ENCODE measurements around the gene NUTM2E.
"Not testable (repeated sequence)": the region's sequence is repeated elsewhere in the genome, so short reads cannot be mapped to it uniquely, and the experiment has no call there.

Gene NUTM2E

GRCh38 chr10:79826496-79827215 is at the start of gene NUTM2E:
Gene NUTM2E (plus strand): TSS chr10:79826739. CDS start chr10:79841741, 15,002 bp downstream.
- DNase-seq (ENCODE audit: low read depth), result peak; percentile 69

- DNase-seq (ENCODE audit: low read depth), result not testable (repeated sequence)
These were observed 48.5 kb upstream of the NUTM2E start for GRCh38 chr10:79777997-79778396.

- DNase-seq (ENCODE audit: low read depth), result peak; percentile 7
These were observed 47.1 kb upstream of the NUTM2E start for GRCh38 chr10:79779310-79779938.

- DNase-seq (ENCODE audit: low read depth), result not testable (repeated sequence)
These were observed 46.5 kb upstream of the NUTM2E start for GRCh38 chr10:79779992-79780391.

- not testable (repeated sequence) for DNase-seq (ENCODE audit: low read depth)
These were observed 45.0 kb upstream of the NUTM2E start for GRCh38 chr10:79781584-79781983.

- DNase-seq (ENCODE audit: low read depth), result not testable (repeated sequence)
These were observed 39.0 kb upstream of the NUTM2E start for GRCh38 chr10:79787455-79787952.

- not testable (repeated sequence) for DNase-seq (ENCODE audit: low read depth)
These were observed 37.2 kb upstream of the NUTM2E start for GRCh38 chr10:79789351-79789750.

- not testable (repeated sequence) for DNase-seq (ENCODE audit: low read depth)
These were observed 34.5 kb upstream of the NUTM2E start for GRCh38 chr10:79791906-79792517.

GRCh38 chr10:79799337-79799736 is 27.2 kb upstream of the NUTM2E start:
- not testable (repeated sequence) for DNase-seq (ENCODE audit: low read depth)

GRCh38 chr10:79805857-79806256 is 20.7 kb upstream of the NUTM2E start:
- DNase-seq (ENCODE audit: low read depth), result not testable (repeated sequence)

GRCh38 chr10:79811895-79812294 is 14.6 kb upstream of the NUTM2E start:
- not testable (repeated sequence) for DNase-seq (ENCODE audit: low read depth)

GRCh38 chr10:79816290-79816689 is 10.2 kb upstream of the NUTM2E start:
- not testable (repeated sequence) for DNase-seq (ENCODE audit: low read depth)

- DNase-seq (ENCODE audit: low read depth), result not testable (repeated sequence)
These were observed 3.2 kb upstream of the NUTM2E start for GRCh38 chr10:79823387-79823786.

GRCh38 chr10:79825587-79826011 is 940 bp upstream of the NUTM2E start:
- DNase-seq (ENCODE audit: low read depth), result not testable (repeated sequence)

- DNase-seq (ENCODE audit: low read depth), result not testable (repeated sequence)
These were observed 426 bp upstream of the NUTM2E start for GRCh38 chr10:79826131-79826495.

GRCh38 chr10:79833833-79834232 is 7.3 kb downstream of the NUTM2E start:
- not testable (repeated sequence) for DNase-seq (ENCODE audit: low read depth)

- not testable (repeated sequence) for DNase-seq (ENCODE audit: low read depth)
These were observed 9.4 kb downstream of the NUTM2E start for GRCh38 chr10:79835891-79836290.

GRCh38 chr10:79836891-79837290 is 10.4 kb downstream of the NUTM2E start:
- not testable (repeated sequence) for DNase-seq (ENCODE audit: low read depth)

- not testable (repeated sequence) for DNase-seq (ENCODE audit: low read depth)
These were observed 11.9 kb downstream of the NUTM2E start for GRCh38 chr10:79838441-79838840.

GRCh38 chr10:79853191-79853854 is 26.8 kb downstream of the NUTM2E start:
- not testable (repeated sequence) for DNase-seq (ENCODE audit: low read depth)

- DNase-seq (ENCODE audit: low read depth), result not testable (repeated sequence)
These were observed 35.7 kb downstream of the NUTM2E start for GRCh38 chr10:79862269-79862668.

- DNase-seq (ENCODE audit: low read depth), result not testable (repeated sequence)
These were observed 36.3 kb downstream of the NUTM2E start for GRCh38 chr10:79862803-79863202.
